ENCODE measurements around the gene TEAD4.
A peak's percentile ranks its signal among the peaks of the same experiment; 100 is the strongest.

Gene TEAD4

GRCh38 chr12:3040026-3040656, 80.9 kb downstream of the TEAD4 start:
- POLR2A ChIA-PET: no interaction called here
- no peak for DNase-seq (ENCODE audit: extremely low spot score)
- no peak for TF ChIP-seq CTCF (IDR thresholded peaks at IDR 0.05; ENCODE audit: control extremely low read depth, extremely low read depth, low read depth, missing control alignments)
- CTCF ChIA-PET: interaction anchor here (1.0 to 1.6 kb wide), 2 partner anchors 33 to 150 kb away, joined by 3 read pairs; partner anchors contain the start of gene TULP3

GRCh38 chr12:3040663-3041544, 81.7 kb downstream of the TEAD4 start:
- DNase-seq (ENCODE audit: extremely low spot score): no peak
- ChIA-PET CTCF (interaction anchor here (1.0 to 3.0 kb wide), 11 partner anchors 7 to 367 kb away, joined by 3 to 10 read pairs (median 4); partner anchors contain the start of gene TULP3), POLR2A (no interaction called here)
- no peak for TF ChIP-seq CTCF (IDR thresholded peaks at IDR 0.05; ENCODE audit: control extremely low read depth, extremely low read depth, low read depth, missing control alignments)

- CTCF ChIA-PET: interaction anchor here (0.8 to 3.0 kb wide), 19 partner anchors 8 to 1251 kb away, joined by 3 to 10 read pairs (median 4); partner anchors contain the start of genes TEX52 and TULP3
- POLR2A ChIA-PET: no interaction called here
- peak; percentile 87 for DNase-seq (ENCODE audit: extremely low spot score)
- TF ChIP-seq CTCF (IDR thresholded peaks at IDR 0.05; ENCODE audit: control extremely low read depth, extremely low read depth, low read depth, missing control alignments): peak; percentile 84
These were observed 82.5 kb downstream of the TEAD4 start for GRCh38 chr12:3041558-3042164.

GRCh38 chr12:3042394-3042793, 83.2 kb downstream of the TEAD4 start:
- POLR2A ChIA-PET: no interaction called here
- no peak for TF ChIP-seq CTCF (IDR thresholded peaks at IDR 0.05; ENCODE audit: control extremely low read depth, extremely low read depth, low read depth, missing control alignments)
- CTCF ChIA-PET: interaction anchor here (0.8 to 3.0 kb wide), 19 partner anchors 8 to 1251 kb away, joined by 3 to 10 read pairs (median 4); partner anchors contain the start of gene TEX52
- no peak for DNase-seq (ENCODE audit: extremely low spot score)

- no peak for DNase-seq (ENCODE audit: extremely low spot score)
- POLR2A ChIA-PET: no interaction called here
- CTCF ChIA-PET: interaction anchor here (1.2 to 3.0 kb wide), 12 partner anchors 9 to 1252 kb away, joined by 3 to 10 read pairs (median 4); no protein-coding TSS in a partner anchor
- TF ChIP-seq CTCF (IDR thresholded peaks at IDR 0.05; ENCODE audit: control extremely low read depth, extremely low read depth, low read depth, missing control alignments): no peak
These were observed 83.6 kb downstream of the TEAD4 start for GRCh38 chr12:3042826-3043225.

- POLR2A ChIA-PET: no interaction called here
- CTCF ChIA-PET: interaction anchor here (1.2 to 3.0 kb wide), 3 partner anchors 9 to 192 kb away, joined by 4 to 10 read pairs (median 8); no protein-coding TSS in a partner anchor
- DNase-seq (ENCODE audit: extremely low spot score): no peak
- no peak for TF ChIP-seq CTCF (IDR thresholded peaks at IDR 0.05; ENCODE audit: control extremely low read depth, extremely low read depth, low read depth, missing control alignments)
These were observed 84.2 kb downstream of the TEAD4 start for GRCh38 chr12:3043406-3043805.

Measured in GM10248 (cell line).